H9 (cell line): ENCODE results near the gene ANKRD29. TPM values are rescaled to one million over a fixed set of nuclear protein-coding genes. Genes with fewer than 3 reads are reported as not detected.

ENCODE experiments used
- DNase-seq: peaks from one replicate; pipeline ENCODE4 v3.0.0-alpha.2; 2017
- H2AFZ ChIP-seq: one replicate; pipeline ENCODE4 v1.6.1; 2013; ENCODE audit warnings: mild to moderate bottlenecking, low read length, control low read depth, moderate library complexity
- H2AK5ac ChIP-seq: 2 replicates; pipeline ENCODE4 v1.6.1; 2013; ENCODE audit warnings: low read length, control low read depth, mixed read lengths; ENCODE audit not compliant: insufficient read length
- H2BK120ac ChIP-seq: one replicate; pipeline ENCODE4 v1.6.1; 2013; ENCODE audit warnings: low read depth, mild to moderate bottlenecking, low read length, control low read depth, inconsistent platforms; ENCODE audit not compliant: poor library complexity, severe bottlenecking
- H2BK12ac ChIP-seq: 2 replicates; pipeline ENCODE4 v1.6.1; 2013; ENCODE audit warnings: low read length, control low read depth, mixed read lengths, low read depth; ENCODE audit not compliant: insufficient read length
- H2BK15ac ChIP-seq: 2 replicates; pipeline ENCODE4 v1.6.1; 2013; ENCODE audit warnings: low read depth, low read length, control low read depth
- H2BK20ac ChIP-seq: one replicate; pipeline ENCODE4 v1.6.1; 2013; ENCODE audit warnings: low read depth, mild to moderate bottlenecking, low read length, control low read depth, inconsistent platforms; ENCODE audit not compliant: poor library complexity, severe bottlenecking
- H2BK5ac ChIP-seq: 2 replicates; pipeline ENCODE4 v1.6.1; 2013; ENCODE audit warnings: low read length, control low read depth, mixed read lengths; ENCODE audit not compliant: insufficient read length
- H3K14ac ChIP-seq: 2 replicates; pipeline ENCODE4 v1.6.1; 2013; ENCODE audit warnings: low read length, control low read depth; ENCODE audit not compliant: insufficient read depth
- H3K18ac ChIP-seq: 2 replicates; pipeline ENCODE4 v1.6.1; 2013; ENCODE audit warnings: low read depth, mild to moderate bottlenecking, mixed read lengths, low read length, control low read depth; ENCODE audit not compliant: insufficient read length
- H3K23ac ChIP-seq: 2 replicates; pipeline ENCODE4 v1.6.1; 2013; ENCODE audit warnings: low read length, control low read depth, mixed read lengths, low read depth; ENCODE audit not compliant: insufficient read length
- H3K23me2 ChIP-seq: 2 replicates; pipeline ENCODE4 v1.6.1; 2013; ENCODE audit warnings: low read depth, mild to moderate bottlenecking, mixed read lengths, low read length, control low read depth; ENCODE audit not compliant: insufficient read length, poor library complexity, severe bottlenecking
- H3K27ac ChIP-seq: 2 replicates; pipeline ENCODE4 v1.5.1; 2013; ENCODE audit warnings: low read length, control low read depth, mixed read lengths, low read depth; ENCODE audit not compliant: insufficient read length
- H3K27me3 ChIP-seq: 2 replicates; pipeline ENCODE4 v1.6.1; 2013; ENCODE audit warnings: low read length, control low read depth, inconsistent platforms; ENCODE audit not compliant: insufficient read depth
- H3K4ac ChIP-seq: 2 replicates; pipeline ENCODE4 v1.6.1; 2013; ENCODE audit warnings: low read depth, mild to moderate bottlenecking, control low read depth, inconsistent platforms, low read length, moderate library complexity
- H3K4me1 ChIP-seq: 2 replicates; pipeline ENCODE4 v1.6.1; 2013; ENCODE audit warnings: low read length, control low read depth, inconsistent platforms; ENCODE audit not compliant: insufficient read depth
- H3K4me2 ChIP-seq: 2 replicates; pipeline ENCODE4 v1.6.1; 2013; ENCODE audit warnings: low read length, control low read depth, mixed read lengths; ENCODE audit not compliant: insufficient read length, insufficient read depth
- H3K56ac ChIP-seq: 2 replicates; pipeline ENCODE4 v1.6.1; 2013; ENCODE audit warnings: low read depth, mild to moderate bottlenecking, mixed read lengths, low read length, control low read depth; ENCODE audit not compliant: insufficient read length
- H3K79me1 ChIP-seq: 2 replicates; pipeline ENCODE4 v1.6.1; 2013; ENCODE audit warnings: low read depth, mild to moderate bottlenecking, moderate library complexity, low read length, control low read depth, inconsistent platforms; ENCODE audit not compliant: insufficient read depth, poor library complexity, severe bottlenecking
- H3K79me2 ChIP-seq: 2 replicates; pipeline ENCODE4 v1.6.1; 2013; ENCODE audit warnings: low read length, control low read depth, inconsistent platforms; ENCODE audit not compliant: insufficient read depth
- H3K9ac ChIP-seq: 2 replicates; pipeline ENCODE4 v1.6.1; 2013; ENCODE audit warnings: low read length, control low read depth, mixed read lengths; ENCODE audit not compliant: insufficient read length; ENCODE audit errors: extremely low read depth
- H3K9me3 ChIP-seq: one replicate; pipeline ENCODE4 v1.6.1; 2013; ENCODE audit warnings: low read depth, low read length, inconsistent platforms; ENCODE audit not compliant: control insufficient read depth
- H3T11ph ChIP-seq: one replicate; pipeline ENCODE4 v1.6.1; 2013; ENCODE audit warnings: mild to moderate bottlenecking, low read length, control low read depth, inconsistent platforms
- H4K20me1 ChIP-seq: one replicate; pipeline ENCODE4 v1.6.1; 2013; ENCODE audit not compliant: control insufficient read depth, insufficient read length, insufficient read depth
- H4K5ac ChIP-seq: 2 replicates; pipeline ENCODE4 v1.6.1; 2013; ENCODE audit warnings: low read depth, mild to moderate bottlenecking, mixed read lengths, low read length, control low read depth; ENCODE audit not compliant: insufficient read length
- H4K8ac ChIP-seq: replicated peaks from 2 replicates; pipeline ENCODE4 v1.6.1; 2013; ENCODE audit warnings: low read length, control low read depth, mixed read lengths, low read depth; ENCODE audit not compliant: insufficient read length
- H4K91ac ChIP-seq: 2 replicates; pipeline ENCODE4 v1.6.1; 2013; ENCODE audit warnings: low read depth, mild to moderate bottlenecking, moderate library complexity, mixed read lengths, low read length, control low read depth; ENCODE audit not compliant: insufficient read length
- H3K27ac Mint-ChIP-seq, 3 experiments: 2 replicates in 2 of 3; 3 replicates in 1 of 3; pipeline ENCODE4 v1.8.0; 2020 to 2021; ENCODE audit warnings: mixed read lengths in 3 of 3, mild to moderate bottlenecking in 1 of 3, moderate library complexity in 1 of 3
- H3K27me3 Mint-ChIP-seq: 2 replicates; pipeline ENCODE4 v1.8.0; 2021; ENCODE audit warnings: low read depth, mild to moderate bottlenecking, moderate library complexity, mixed read lengths
- H3K36me3 Mint-ChIP-seq, 3 experiments: 2 replicates in 2 of 3; 3 replicates in 1 of 3; pipeline ENCODE4 v1.8.0; 2020 to 2021; ENCODE audit warnings: low read depth in 3 of 3, mixed read lengths in 3 of 3; ENCODE audit not compliant: insufficient read depth in 1 of 3
- H3K4me1 Mint-ChIP-seq, 2 experiments: 2 replicates each; pipeline ENCODE4 v1.8.0; 2020; ENCODE audit warnings: mixed read lengths in 2 of 2
- H3K4me3 Mint-ChIP-seq, 2 experiments: 2 replicates in 1 of 2; 3 replicates in 1 of 2; pipeline ENCODE4 v1.8.0; 2020 to 2021; ENCODE audit warnings: mild to moderate bottlenecking in 2 of 2, mixed read lengths in 2 of 2, moderate library complexity in 1 of 2
- H3K9me3 Mint-ChIP-seq, 2 experiments: 2 replicates in 1 of 2; 3 replicates in 1 of 2; pipeline ENCODE4 v1.8.0; 2020; ENCODE audit warnings: mild to moderate bottlenecking in 2 of 2, mixed read lengths in 2 of 2, moderate library complexity in 1 of 2
- CTCF ChIP-seq: fragments of 200-600 bp; sonication (generic); conservative IDR thresholded peaks from 3 replicates; pipeline ENCODE4 v1.8.0; 2021; ENCODE audit warnings: antibody characterized with exemption, mild to moderate bottlenecking
- WGBS: extraction: QIAGEN DNeasy Blood & Tissue Kit; methylation state at CpG from one replicate; pipeline ENCODE4 v1.1.7; 2013; ENCODE audit warnings: missing lambda C conversion rate, low lambda C conversion rate, mixed read lengths; ENCODE audit not compliant: insufficient read length; ENCODE audit errors: extremely low coverage; 5-methylcytosine and 5-hydroxymethylcytosine counted together
- total RNA-seq: library from RNA; stranded (reverse); gene quantifications from 2 replicates; pipeline ENCODE4 v1.2.1, GENCODE V29; 2021

The ANKRD29 gene
- total RNA-seq, 1 experiment from 2014 or later, result 2.1 TPM

GRCh38 chr18:23599809-23600208, 62.9 kb downstream of the ANKRD29 start:
- no peak overlapping the region for H3T11ph ChIP-seq
- Mint-ChIP-seq H3K4me1 (0 out of 4 replicates have a peak, but pooled peaks cover 0 to 3% of the 10 kb centered on the region in 2 experiments), H3K9me3 (no peaks in the 10 kb centered on the region), H3K36me3 (no peaks in the 10 kb centered on the region; a peak in 1 of 7 replicates), H3K27me3 (no peaks in the 10 kb centered on the region), H3K4me3 (no peak overlapping the region), H3K27ac (no peak overlapping the region)
- H2BK20ac ChIP-seq, result no peak overlapping the region
- no peak overlapping the region for H4K5ac ChIP-seq
- H4K8ac ChIP-seq, result no peak overlapping the region
- H3K23ac ChIP-seq, result no peak overlapping the region
- no peak overlapping the region for H3K9ac ChIP-seq
- no peak overlapping the region for H2BK15ac ChIP-seq
- no peaks in the 10 kb centered on the region for H3K9me3 ChIP-seq
- no peak overlapping the region for H3K4me2 ChIP-seq
- DNase-seq, result no peak
- no peak overlapping the region for H2BK120ac ChIP-seq
- no peak overlapping the region for H3K18ac ChIP-seq
- H2AK5ac ChIP-seq, result no peak overlapping the region
- H2BK12ac ChIP-seq, result no peak overlapping the region
- no peaks in the 10 kb centered on the region for H3K79me1 ChIP-seq
- H3K27ac ChIP-seq, result no peak overlapping the region
- no peaks in the 10 kb centered on the region for H3K4me1 ChIP-seq
- no peak overlapping the region for H2BK5ac ChIP-seq
- H2AFZ ChIP-seq, result no peak overlapping the region
- H3K23me2 ChIP-seq, result no peaks in the 10 kb centered on the region
- no peak overlapping the region for H3K14ac ChIP-seq
- H3K4ac ChIP-seq, result no peak overlapping the region
- no peak for TF ChIP-seq CTCF
- no peak overlapping the region for H3K56ac ChIP-seq
- WGBS, result no CpG with 5 or more reads among the region's 1 CpG
- no peaks in the 10 kb centered on the region for H4K20me1 ChIP-seq
- no peaks in the 10 kb centered on the region for H3K79me2 ChIP-seq
- no peak overlapping the region for H4K91ac ChIP-seq
- no peaks in the 10 kb centered on the region for H3K27me3 ChIP-seq
